H1 (cell line): Measurements from ENCODE around the gene KRT78. TPM values are rescaled to one million over a fixed set of nuclear protein-coding genes. Genes with fewer than 3 reads are reported as not detected.

ENCODE experiments used
- ATF3 ChIP-seq: IDR thresholded peaks from 2 replicates; pipeline ENCODE4 v1.6.1; 2011; ENCODE audit warnings: low read depth, mild to moderate bottlenecking, low read length; ENCODE audit not compliant: insufficient read depth
- CBX8 ChIP-seq: fragments of 300-800, 300-1000 bp; sonication (generic); IDR thresholded peaks from 2 replicates; pipeline ENCODE4 v1.7.1; 2016; ENCODE audit warnings: low read depth, low read length, borderline replicate concordance
- CHD7 ChIP-seq: fragments of 300-600 bp; sonication (generic); IDR thresholded peaks from 2 replicates; pipeline ENCODE4 v1.7.1; 2012; ENCODE audit warnings: low read length, moderate library complexity, mild to moderate bottlenecking, inconsistent platforms; ENCODE audit not compliant: insufficient replicate concordance
- EZH2 ChIP-seq: fragments of 200-600 bp; sonication (generic); IDR thresholded peaks from 2 replicates; pipeline ENCODE4 v1.7.1; 2012; ENCODE audit warnings: low read depth, mild to moderate bottlenecking, moderate library complexity, low read length, inconsistent platforms; ENCODE audit not compliant: severe bottlenecking
- PHF8 ChIP-seq: fragments of 200-600 bp; sonication (generic); conservative IDR thresholded peaks from 2 replicates; pipeline ENCODE4 v1.7.1; 2012; ENCODE audit warnings: low read depth, mild to moderate bottlenecking, inconsistent platforms, low read length, moderate library complexity
- SP1 ChIP-seq: IDR thresholded peaks from 2 replicates; pipeline ENCODE4 v1.6.1; 2011; ENCODE audit warnings: low read depth, low read length
- polyA plus RNA-seq, 7 experiments: library from polyadenylated mRNA; depleted of rRNA in 3 of 7; stranded (reverse) in 5 of 7; unstranded in 2 of 7; fragments of >200 nt in 5 of 7; fragments of 200-250 nt in 2 of 7; gene quantifications; 1 replicate in 5 of 7; 2 replicates in 1 of 7; 4 replicates in 1 of 7; pipeline versions ENCODE4 v1.2.1 to v1.2.3, GENCODE V29; 2011 to 2013; ENCODE audit warnings: missing spikeins in 2 of 7, mixed read lengths in 2 of 7
- total RNA-seq: library from RNA; stranded (reverse); fragmentation: NEBNext Ultra II Directional; extraction: Animal tissue kit (Norgen Biotek cat#: 25700); gene quantifications from 2 replicates; pipeline ENCODE4 v1.2.1, GENCODE V29; 2021
- TF ChIP-seq, protein P1 (sequence below), 3 experiments: IDR thresholded peaks; 1 replicate in 2 of 3; 2 replicates in 1 of 3; pipeline versions ENCODE4 v1.5.1 to v1.6.1; 2011; ENCODE audit warnings: low read length in 3 of 3, mild to moderate bottlenecking in 3 of 3, inconsistent platforms in 2 of 3, low read depth in 1 of 3, moderate library complexity in 1 of 3; ENCODE audit not compliant: insufficient read depth in 1 of 3; ENCODE audit errors: control extremely low read depth in 1 of 3

KRT78 gene
- total and polyA plus RNA-seq, 2 of the 8 experiments (the other 6 are each of a cell fraction or from before 2014, with no cell fraction given) = not detected

GRCh38 chr12:52823761-52824450 is 24.9 kb downstream of the KRT78 start (continued):
- TF ChIP-seq CHD7 = no peak
- TF ChIP-seq, protein P1, sequence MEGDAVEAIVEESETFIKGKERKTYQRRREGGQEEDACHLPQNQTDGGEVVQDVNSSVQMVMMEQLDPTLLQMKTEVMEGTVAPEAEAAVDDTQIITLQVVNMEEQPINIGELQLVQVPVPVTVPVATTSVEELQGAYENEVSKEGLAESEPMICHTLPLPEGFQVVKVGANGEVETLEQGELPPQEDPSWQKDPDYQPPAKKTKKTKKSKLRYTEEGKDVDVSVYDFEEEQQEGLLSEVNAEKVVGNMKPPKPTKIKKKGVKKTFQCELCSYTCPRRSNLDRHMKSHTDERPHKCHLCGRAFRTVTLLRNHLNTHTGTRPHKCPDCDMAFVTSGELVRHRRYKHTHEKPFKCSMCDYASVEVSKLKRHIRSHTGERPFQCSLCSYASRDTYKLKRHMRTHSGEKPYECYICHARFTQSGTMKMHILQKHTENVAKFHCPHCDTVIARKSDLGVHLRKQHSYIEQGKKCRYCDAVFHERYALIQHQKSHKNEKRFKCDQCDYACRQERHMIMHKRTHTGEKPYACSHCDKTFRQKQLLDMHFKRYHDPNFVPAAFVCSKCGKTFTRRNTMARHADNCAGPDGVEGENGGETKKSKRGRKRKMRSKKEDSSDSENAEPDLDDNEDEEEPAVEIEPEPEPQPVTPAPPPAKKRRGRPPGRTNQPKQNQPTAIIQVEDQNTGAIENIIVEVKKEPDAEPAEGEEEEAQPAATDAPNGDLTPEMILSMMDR (IDR thresholded peaks at IDR 0.05; ENCODE audit: control extremely low read depth in 1 of 3, insufficient read depth in 1 of 3, low read depth in 1 of 3, low read length in 3 of 3) = no peak
- TF ChIP-seq PHF8 = no peak
- no peak for TF ChIP-seq ATF3
- TF ChIP-seq CBX8 = no peak
- no peak for TF ChIP-seq EZH2
- TF ChIP-seq SP1 = no peak
